ENCODE results near the gene EDA.

DNA sequence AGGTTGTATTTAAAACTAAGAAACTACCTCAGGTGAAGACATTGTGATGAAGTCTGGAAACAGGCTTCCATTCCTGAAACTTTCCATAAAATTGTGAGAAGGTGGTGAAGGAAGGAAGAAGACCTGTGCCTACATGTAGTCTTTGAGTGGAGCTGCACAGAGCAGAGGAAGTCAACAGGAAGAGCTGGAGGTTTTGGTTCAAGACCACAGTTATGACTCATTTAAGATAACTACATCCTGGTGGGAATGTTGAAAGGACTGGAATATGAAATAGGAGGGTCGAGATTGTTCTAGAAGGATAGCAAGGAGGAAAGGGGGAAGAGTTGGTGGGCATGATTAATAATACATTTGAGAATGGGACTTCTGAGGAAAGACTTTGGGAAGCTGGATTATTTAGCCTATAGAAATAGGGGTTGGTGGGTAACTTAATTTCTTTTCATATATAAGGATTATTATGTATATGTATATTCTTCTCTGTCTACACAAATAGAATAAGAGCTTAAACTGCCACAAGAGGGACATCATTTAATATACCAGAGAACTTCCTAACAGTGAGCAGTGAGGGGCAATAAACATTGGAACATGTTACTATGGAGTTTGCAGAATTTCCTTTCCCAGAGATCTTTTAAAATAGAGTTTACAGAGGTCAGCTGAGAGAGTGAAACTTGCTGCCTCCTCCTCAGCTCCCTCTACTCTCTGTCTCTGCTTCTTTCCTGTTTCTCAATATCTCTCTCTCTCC lies 410.4 kb downstream of the EDA start:
- TF ChIP-seq, protein P1, sequence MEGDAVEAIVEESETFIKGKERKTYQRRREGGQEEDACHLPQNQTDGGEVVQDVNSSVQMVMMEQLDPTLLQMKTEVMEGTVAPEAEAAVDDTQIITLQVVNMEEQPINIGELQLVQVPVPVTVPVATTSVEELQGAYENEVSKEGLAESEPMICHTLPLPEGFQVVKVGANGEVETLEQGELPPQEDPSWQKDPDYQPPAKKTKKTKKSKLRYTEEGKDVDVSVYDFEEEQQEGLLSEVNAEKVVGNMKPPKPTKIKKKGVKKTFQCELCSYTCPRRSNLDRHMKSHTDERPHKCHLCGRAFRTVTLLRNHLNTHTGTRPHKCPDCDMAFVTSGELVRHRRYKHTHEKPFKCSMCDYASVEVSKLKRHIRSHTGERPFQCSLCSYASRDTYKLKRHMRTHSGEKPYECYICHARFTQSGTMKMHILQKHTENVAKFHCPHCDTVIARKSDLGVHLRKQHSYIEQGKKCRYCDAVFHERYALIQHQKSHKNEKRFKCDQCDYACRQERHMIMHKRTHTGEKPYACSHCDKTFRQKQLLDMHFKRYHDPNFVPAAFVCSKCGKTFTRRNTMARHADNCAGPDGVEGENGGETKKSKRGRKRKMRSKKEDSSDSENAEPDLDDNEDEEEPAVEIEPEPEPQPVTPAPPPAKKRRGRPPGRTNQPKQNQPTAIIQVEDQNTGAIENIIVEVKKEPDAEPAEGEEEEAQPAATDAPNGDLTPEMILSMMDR (IDR thresholded peaks at IDR 0.05), result no peak
- no peak for TF ChIP-seq POLR2A (IDR thresholded peaks at IDR 0.05)

All from uterus (tissue), 2 donors.